Measurements from ENCODE around the gene SLC17A1.

Gene SLC17A1

GRCh38 chr6:25830458-25830857 is 1.4 kb downstream of the SLC17A1 start:
- DNase-seq: no peak

GRCh38 chr6:25829375-25829774 is 2.5 kb downstream of the SLC17A1 start:
- no peak for DNase-seq

GRCh38 chr6:25821341-25821740 is 10.5 kb downstream of the SLC17A1 start:
- no peak for DNase-seq

GRCh38 chr6:25816252-25816651 is 15.6 kb downstream of the SLC17A1 start:
- no peak for DNase-seq

- no peak for DNase-seq
Measured at GRCh38 chr6:25815194-25815593, 16.7 kb downstream of the SLC17A1 start.

GRCh38 chr6:25804804-25805203 is 27.0 kb downstream of the SLC17A1 start:
- DNase-seq: no peak

GRCh38 chr6:25801436-25801835 is 30.4 kb downstream of the SLC17A1 start:
- DNase-seq: no peak

- DNase-seq: no peak
Measured at GRCh38 chr6:25794784-25795183, 37.1 kb downstream of the SLC17A1 start.

GRCh38 chr6:25793970-25794369 is 37.9 kb downstream of the SLC17A1 start:
- DNase-seq: no peak

GRCh38 chr6:25792016-25792415 is 39.8 kb downstream of the SLC17A1 start:
- no peak for DNase-seq

- DNase-seq: no peak
Measured at GRCh38 chr6:25789475-25789874, 42.4 kb downstream of the SLC17A1 start.

- peak in 3 of 6 experiments; percentile 4 to 22 (median 6) for DNase-seq
Measured at GRCh38 chr6:25788305-25788922, 43.4 kb downstream of the SLC17A1 start.

- DNase-seq: no peak
Measured at GRCh38 chr6:25787428-25787827, 44.4 kb downstream of the SLC17A1 start.

- DNase-seq: no peak
Measured at GRCh38 chr6:25781134-25781533, 50.7 kb downstream of the SLC17A1 start.

GRCh38 chr6:25777856-25778649 is 53.8 kb downstream of the SLC17A1 start:
- no peak for DNase-seq

GRCh38 chr6:25777031-25777430 is 54.8 kb downstream of the SLC17A1 start:
- no peak for DNase-seq

GRCh38 chr6:25774120-25774715 is 57.6 kb downstream of the SLC17A1 start:
- no peak for DNase-seq

- DNase-seq: no peak
Measured at GRCh38 chr6:25769983-25770382, 61.9 kb downstream of the SLC17A1 start.

GRCh38 chr6:25768566-25768965 is 63.3 kb downstream of the SLC17A1 start:
- no peak for DNase-seq

- no peak for DNase-seq
Measured at GRCh38 chr6:25764611-25765010, 67.2 kb downstream of the SLC17A1 start.

- no peak for DNase-seq
Measured at GRCh38 chr6:25757936-25758642, 73.8 kb downstream of the SLC17A1 start.

- DNase-seq: no peak
Measured at GRCh38 chr6:25756382-25757363, 75.2 kb downstream of the SLC17A1 start.
